Transverse colon (tissue), 4 donors: Measurements from ENCODE around the gene SF3A2. TPM values are rescaled to one million over a fixed set of nuclear protein-coding genes. Genes with fewer than 3 reads are reported as not detected.
A peak's percentile ranks its signal among the peaks of the same experiment; 100 is the strongest.

Source experiments
- DNase-seq: peaks from one replicate; pipeline ENCODE4 v3.0.0-alpha.2; 2019
- H3K27ac ChIP-seq, 4 donors: fragments of 200-600 bp; sonication (generic); 2 replicates each; pipeline ENCODE4 v1.5.1; 2016 to 2018; ENCODE audit warnings: inconsistent platforms in 4 of 4
- H3K27me3 ChIP-seq: fragments of 200-600 bp; sonication (generic); 2 replicates; pipeline ENCODE4 v1.5.1; 2017; ENCODE audit warnings: inconsistent platforms
- H3K36me3 ChIP-seq, 4 donors: fragments of 200-600 bp; sonication (generic); 2 replicates each; pipeline ENCODE4 v1.5.1; 2017 to 2019; ENCODE audit warnings: inconsistent platforms in 4 of 4
- H3K4me1 ChIP-seq, 4 donors: fragments of 200-600 bp; sonication (generic); 2 replicates each; pipeline ENCODE4 v1.5.1; 2017 to 2020; ENCODE audit warnings: inconsistent platforms in 4 of 4
- H3K4me3 ChIP-seq, 4 donors: fragments of 200-600 bp; sonication (generic); 1 replicate in 1 of 4; 2 replicates in 3 of 4; pipeline versions ENCODE4 v1.5.1 to v1.6.1; 2017 to 2019; ENCODE audit warnings: inconsistent platforms in 4 of 4
- H3K9me3 ChIP-seq, 2 donors: fragments of 200-600 bp; sonication (generic); 2 replicates each; pipeline ENCODE4 v1.5.1; 2017 to 2019; ENCODE audit warnings: inconsistent platforms in 2 of 2
- CTCF ChIP-seq, 5 experiments: fragments of 200-600 bp in 3 of 5; fragments of 450-650 bp in 2 of 5; sonication (generic) in 3 of 5; IDR thresholded peaks; 1 replicate in 2 of 5; 2 replicates in 3 of 5; pipeline ENCODE4 v1.5.1; 2016 to 2017; ENCODE audit warnings: antibody characterized with exemption in 5 of 5, inconsistent platforms in 3 of 5, mild to moderate bottlenecking in 2 of 5, moderate library complexity in 1 of 5
- EP300 ChIP-seq: sonication (generic); formaldehyde crosslinking; IDR thresholded peaks from one replicate; pipeline ENCODE4 v1.6.1; 2017; ENCODE audit warnings: antibody characterized with exemption, low read depth
- POLR2A ChIP-seq: fragments of 450-650 bp; IDR thresholded peaks from one replicate; pipeline ENCODE4 v1.6.1; 2016; ENCODE audit warnings: antibody characterized with exemption, mild to moderate bottlenecking, moderate library complexity
- POLR2AphosphoS5 ChIP-seq, 3 donors: sonication (generic); formaldehyde crosslinking; IDR thresholded peaks; one replicate each; pipeline ENCODE4 v1.6.1; 2016; ENCODE audit warnings: antibody characterized with exemption in 3 of 3
- WGBS, 2 donors: methylation state at CpG; one replicate each; pipeline ENCODE4 v1.1.5; 2018; ENCODE audit warnings: low coverage in 1 of 2; 5-methylcytosine and 5-hydroxymethylcytosine counted together
- in situ Hi-C, 4 donors: fragments of 200-750 bp; cut with MboI; loops; one replicate each; pipeline versions ENCODE4 v1.15.0 to v1.15.1; 2017; ENCODE audit warnings: low sequenced_read_pairs in 3 of 4, low pct_ligation_motif_present in 1 of 4, low pct_unique_long_range_greater_than_20kb in 1 of 4
- intact Hi-C: fragments of 100-400 bp; cut with DNase I; formaldehyde crosslinking; loops from one replicate; pipeline ENCODE4 v1.15.1; 2023; ENCODE audit warnings: low total_unique reads
- total RNA-seq, 4 donors: library from RNA; depleted of rRNA; stranded (reverse); fragments of >200 nt; gene quantifications; one replicate each; pipeline ENCODE4 v1.1.0, GENCODE V29; 2016

The SF3A2 gene
- total RNA-seq, 4 donors from 2014 or later: 35.8 to 54.6 (median 41.6) TPM

- peak; percentile 7 to 70 (median 51) for TF ChIP-seq POLR2AphosphoS5 (IDR thresholded peaks at IDR 0.05)
- no peak for TF ChIP-seq EP300
- H3K36me3 ChIP-seq: no peaks in the 10 kb centered on the region
- DNase-seq: peak; percentile 93
- WGBS, 2 donors: 41 to 63% methylated on average over 2 to 17 of the region's 18 CpGs
- H3K4me3 ChIP-seq: no peak overlapping the region
- intact Hi-C loops (no loop called here), in situ Hi-C loops (loop anchor here in 1 of 4 donors (25.0 kb wide), 1 partner anchor 104 kb away; the partner anchor contains the start of genes AP3D1 and DOT1L)
- H3K27ac ChIP-seq: peak overlapping the region; percentile 44 to 71 (median 66)
- H3K9me3 ChIP-seq: no peaks in the 10 kb centered on the region
- H3K4me1 ChIP-seq: peaks cover 10 to 34% (median 25%) of the 10 kb centered on the region in 4 donors
- no peaks in the 10 kb centered on the region for H3K27me3 ChIP-seq
These were observed 29.8 kb downstream of the SF3A2 start for GRCh38 chr19:2266183-2266993.

DNA sequence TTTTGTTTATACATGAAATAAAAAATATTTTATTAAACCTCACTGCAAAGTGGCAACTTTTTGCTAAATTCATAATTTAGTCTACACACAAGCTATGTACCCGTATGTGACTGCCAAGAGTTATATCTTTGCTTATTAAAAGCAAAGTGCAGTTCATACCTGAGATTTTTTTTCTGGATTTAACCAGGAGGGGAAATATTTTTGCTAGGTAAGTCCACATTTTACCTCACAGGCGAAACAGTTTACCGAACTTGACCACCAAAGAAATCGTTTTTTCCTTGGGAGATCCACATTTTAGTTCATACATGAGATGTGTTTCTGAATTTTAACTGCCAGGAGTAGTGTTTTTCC, 31.8 kb downstream of the SF3A2 start:
- intact Hi-C loops (no loop called here), in situ Hi-C loops (loop anchor here in 1 of 4 donors (25.0 kb wide), 1 partner anchor 106 kb away; the partner anchor contains the start of genes AP3D1 and DOT1L)
- peak overlapping the region; percentile 97 to 99 (median 99) for H3K27ac ChIP-seq
- H3K27me3 ChIP-seq: no peaks in the 10 kb centered on the region
- H3K36me3 ChIP-seq: peaks cover 0 to 12% (median 5%) of the 10 kb centered on the region in 4 donors
- 88 to 92% methylated on average over 4 of the region's 4 CpGs for WGBS, 2 donors
- TF ChIP-seq EP300: no peak
- TF ChIP-seq CTCF (IDR thresholded peaks at IDR 0.05): no peak
- TF ChIP-seq POLR2A: no peak
- no peak for TF ChIP-seq POLR2AphosphoS5 (IDR thresholded peaks at IDR 0.05)
- H3K4me3 ChIP-seq: peak overlapping the region in 3 of 4 donors; percentile 92 to 99 (median 94)
- no peak for DNase-seq
- no peaks in the 10 kb centered on the region for H3K9me3 ChIP-seq
- peaks cover 31 to 46% (median 43%) of the 10 kb centered on the region in 4 donors for H3K4me1 ChIP-seq

DNA sequence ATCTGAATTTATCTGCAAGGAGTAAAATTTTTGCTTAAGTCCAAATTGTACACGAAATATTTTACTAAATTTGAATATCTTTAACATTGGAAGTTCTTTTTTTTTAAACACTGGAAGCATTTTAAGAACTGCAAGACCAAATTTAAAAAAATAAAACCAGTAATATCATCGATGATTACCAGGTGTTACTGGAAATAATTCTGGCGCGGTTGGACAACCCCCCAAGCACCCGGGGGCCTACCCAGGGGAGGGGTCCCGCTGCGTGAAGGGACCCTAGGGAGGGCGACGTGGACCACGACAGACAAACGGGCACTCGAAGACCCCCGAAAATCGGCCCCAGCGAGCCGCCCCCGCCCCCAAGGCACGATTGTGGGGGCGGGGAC, 32.2 kb downstream of the SF3A2 start:
- Histone ChIP-seq H3K4me1 (peaks cover 35 to 50% (median 46%) of the 10 kb centered on the region in 4 donors), H3K4me3 (peak overlapping the region; percentile 49 to 99 (median 93)), H3K36me3 (peaks cover 0 to 12% (median 5%) of the 10 kb centered on the region in 4 donors), H3K9me3 (no peaks in the 10 kb centered on the region), H3K27me3 (no peaks in the 10 kb centered on the region), H3K27ac (peak overlapping the region; percentile 97 to 99 (median 99))
- TF ChIP-seq POLR2AphosphoS5 (IDR thresholded peaks at IDR 0.05) (no peak), POLR2A (no peak), CTCF (IDR thresholded peaks at IDR 0.05) (no peak), EP300 (no peak)
- in situ Hi-C loops: loop anchor here in 1 of 4 donors (25.0 kb wide), 1 partner anchor 107 kb away; the partner anchor contains the start of genes AP3D1 and DOT1L
- 2 to 17% methylated on average over 2 to 18 of the region's 19 CpGs for WGBS, 2 donors
- intact Hi-C loops: no loop called here
- DNase-seq: no peak

DNA sequence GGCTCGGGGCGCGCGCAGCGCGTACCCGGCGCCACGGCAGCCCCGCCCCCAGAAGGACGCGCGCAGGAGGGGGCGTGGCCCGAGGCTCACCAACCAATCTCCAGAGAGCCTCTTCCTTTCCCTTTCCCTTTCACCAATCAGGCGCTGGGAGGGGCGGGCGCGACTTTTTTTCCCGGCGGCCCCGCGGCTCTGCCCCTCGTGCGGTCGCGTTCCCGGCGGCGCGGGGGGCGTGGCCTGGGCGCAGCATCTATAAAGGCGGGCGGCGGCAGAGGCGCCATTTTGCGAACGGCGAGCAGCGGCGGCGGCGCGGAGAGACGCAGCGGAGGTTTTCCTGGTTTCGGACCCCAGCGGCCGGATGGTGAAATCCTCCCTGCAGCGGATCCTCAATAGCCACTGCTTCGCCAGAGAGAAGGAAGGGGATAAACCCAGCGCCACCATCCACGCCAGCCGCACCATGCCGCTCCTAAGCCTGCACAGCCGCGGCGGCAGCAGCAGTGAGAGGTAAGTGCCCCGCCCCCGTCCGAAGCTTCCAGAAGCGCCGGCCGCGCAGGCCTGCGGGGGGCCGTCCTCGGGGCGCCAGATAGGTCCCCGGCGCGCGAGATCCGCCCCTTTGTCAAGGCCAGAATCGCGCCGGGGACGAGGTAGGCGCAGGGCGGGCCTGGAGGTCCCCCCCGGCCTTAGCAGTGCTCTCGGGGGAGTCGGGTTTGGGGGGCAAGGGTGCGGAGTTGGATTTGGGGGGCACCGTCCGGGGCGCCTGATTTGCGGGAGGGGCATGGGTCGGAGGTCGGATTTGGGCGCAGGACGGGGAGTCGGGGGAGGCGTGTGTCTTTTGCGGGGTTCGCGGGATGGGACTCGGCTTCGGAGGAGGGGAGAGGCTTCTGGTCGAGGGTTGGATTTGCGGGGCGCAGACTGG, 32.9 kb downstream of the SF3A2 start:
- Histone ChIP-seq H3K27me3 (no peaks in the 10 kb centered on the region), H3K4me1 (peaks cover 35 to 57% (median 53%) of the 10 kb centered on the region in 4 donors), H3K27ac (peak overlapping the region; percentile 97 to 99 (median 99)), H3K9me3 (no peaks in the 10 kb centered on the region), H3K4me3 (peak overlapping the region; percentile 92 to 100 (median 96)), H3K36me3 (peaks cover 0 to 12% (median 5%) of the 10 kb centered on the region in 4 donors)
- peak in 4 of 5 experiments; percentile 18 to 69 (median 36) for TF ChIP-seq CTCF (IDR thresholded peaks at IDR 0.05)
- peak; percentile 100 for TF ChIP-seq POLR2A
- peak; percentile 27 for TF ChIP-seq EP300
- peak; percentile 100 for TF ChIP-seq POLR2AphosphoS5 (IDR thresholded peaks at IDR 0.05)
- in situ Hi-C loops (loop anchor here in 1 of 4 donors (25.0 kb wide), 1 partner anchor 107 kb away; the partner anchor contains the start of genes AP3D1 and DOT1L), intact Hi-C loops (loop anchor here (5.0 kb wide), 1 partner anchor 107 kb away; the partner anchor contains the start of gene DOT1L)
- DNase-seq: peak; percentile 99
- WGBS, 2 donors: 1% methylated on average over 94 of the region's 103 CpGs; no CpG with 5 or more reads in 1 of the 2 donors
